DND-41 (cell line): ENCODE results near the gene DTNBP1.

Experiments used
- ATAC-seq: fragments of 200-7000 bp; cut with Tn5 transposase; 3 replicates; pipeline ENCODE4 v1.9.1; 2021; ENCODE audit warnings: low read depth; ENCODE audit not compliant: insufficient read depth
- DNase-seq: peaks from one replicate; pipeline ENCODE4 v3.0.0-alpha.2; 2020
- H2AFZ ChIP-seq: 2 replicates; pipeline ENCODE4 v1.6.0; 2012; ENCODE audit warnings: low read depth, low read length
- H3K27ac ChIP-seq: 2 replicates; pipeline ENCODE4 v1.5.1; 2012; ENCODE audit warnings: low read length, inconsistent platforms
- H3K27me3 ChIP-seq: fragments of 200-600 bp; sonication (generic); 2 replicates; pipeline ENCODE4 v1.6.0; 2012; ENCODE audit warnings: low read length, mild to moderate bottlenecking, inconsistent platforms; ENCODE audit not compliant: insufficient read depth, poor library complexity
- H3K36me3 ChIP-seq: 2 replicates; pipeline ENCODE4 v1.5.1; 2012; ENCODE audit warnings: low read length, inconsistent platforms; ENCODE audit not compliant: insufficient read depth
- H3K4me1 ChIP-seq: 2 replicates; pipeline ENCODE4 v1.5.1; 2012; ENCODE audit warnings: mild to moderate bottlenecking, low read length; ENCODE audit not compliant: insufficient read depth
- H3K4me2 ChIP-seq: 2 replicates; pipeline ENCODE4 v1.6.0; 2012; ENCODE audit warnings: mild to moderate bottlenecking, moderate library complexity, low read length, inconsistent platforms; ENCODE audit not compliant: insufficient read depth
- H3K4me3 ChIP-seq, 2 experiments: fragments of 200-600 bp in 1 of 2; shearing (Covaris generic) in 1 of 2; 2 replicates each; pipeline ENCODE4 v1.5.1; 2012 to 2016; ENCODE audit warnings: inconsistent platforms in 2 of 2, low read length in 2 of 2, mild to moderate bottlenecking in 2 of 2, low read depth in 1 of 2, moderate library complexity in 1 of 2
- H3K79me2 ChIP-seq: 2 replicates; pipeline ENCODE4 v1.6.0; 2012; ENCODE audit warnings: low read length, inconsistent platforms; ENCODE audit not compliant: insufficient read depth
- H3K9ac ChIP-seq: 2 replicates; pipeline ENCODE4 v1.6.0; 2012; ENCODE audit warnings: low read depth, mild to moderate bottlenecking, inconsistent platforms, low read length, moderate library complexity
- H3K9me3 ChIP-seq: 2 replicates; pipeline ENCODE4 v1.5.1; 2012; ENCODE audit warnings: low read length, moderate library complexity, mild to moderate bottlenecking, inconsistent platforms; ENCODE audit not compliant: insufficient read depth, severe bottlenecking
- H4K20me1 ChIP-seq: 2 replicates; pipeline ENCODE4 v1.6.0; 2012; ENCODE audit warnings: low read length; ENCODE audit not compliant: insufficient read depth
- CTCF ChIP-seq: IDR thresholded peaks from 2 replicates; pipeline ENCODE4 v1.5.1; 2012; ENCODE audit warnings: borderline replicate concordance, low read length, moderate library complexity, mild to moderate bottlenecking; ENCODE audit not compliant: poor library complexity, severe bottlenecking; ENCODE audit errors: extremely low read depth
- EZH2 ChIP-seq: IDR thresholded peaks from 3 replicates; pipeline ENCODE4 v1.6.1; 2012; ENCODE audit warnings: borderline replicate concordance, low read depth, mild to moderate bottlenecking, moderate library complexity, low read length, inconsistent platforms; ENCODE audit not compliant: severe bottlenecking

Gene DTNBP1

GRCh38 chr6:15483060-15483459, 179.8 kb downstream of the DTNBP1 start:
- no peak for DNase-seq
- Histone ChIP-seq H3K4me2 (no peak overlapping the region), H3K27me3 (no peaks in the 10 kb centered on the region), H3K79me2 (no peaks in the 10 kb centered on the region), H3K27ac (no peak overlapping the region), H4K20me1 (peaks cover 3% of the 10 kb centered on the region; the same call in 1 of the 2 replicates), H2AFZ (no peak overlapping the region), H3K4me3 (no peak overlapping the region), H3K36me3 (peaks cover 12% of the 10 kb centered on the region), H3K4me1 (no peaks in the 10 kb centered on the region), H3K9ac (no peak overlapping the region), H3K9me3 (no peaks in the 10 kb centered on the region)
- ATAC-seq: no peak
- TF ChIP-seq CTCF: no peak
- no peak for TF ChIP-seq EZH2

- H3K27me3 ChIP-seq: no peaks in the 10 kb centered on the region
- H3K4me1 ChIP-seq: no peaks in the 10 kb centered on the region
- no peak overlapping the region for H3K4me2 ChIP-seq
- H3K79me2 ChIP-seq: peaks cover 2% of the 10 kb centered on the region; the same call in 1 of the 2 replicates
- DNase-seq: no peak
- no peak overlapping the region for H3K4me3 ChIP-seq
- TF ChIP-seq CTCF: no peak
- TF ChIP-seq EZH2: no peak
- peaks cover 3% of the 10 kb centered on the region; the same call in 1 of the 2 replicates for H4K20me1 ChIP-seq
- no peaks in the 10 kb centered on the region for H3K9me3 ChIP-seq
- no peak overlapping the region for H2AFZ ChIP-seq
- ATAC-seq: no peak
- H3K27ac ChIP-seq: no peak overlapping the region
- no peaks in the 10 kb centered on the region for H3K36me3 ChIP-seq
- H3K9ac ChIP-seq: no peak overlapping the region
Measured at GRCh38 chr6:15481390-15482291, 181.2 kb downstream of the DTNBP1 start.

GRCh38 chr6:15480525-15480924, 182.3 kb downstream of the DTNBP1 start:
- Histone ChIP-seq H4K20me1 (peaks cover 3% of the 10 kb centered on the region; the same call in 1 of the 2 replicates), H3K4me1 (no peaks in the 10 kb centered on the region), H3K36me3 (peaks cover 7% of the 10 kb centered on the region), H3K79me2 (peaks cover 2% of the 10 kb centered on the region; the same call in 1 of the 2 replicates), H2AFZ (no peak overlapping the region), H3K4me3 (no peak overlapping the region), H3K4me2 (no peak overlapping the region), H3K27ac (no peak overlapping the region), H3K9ac (no peak overlapping the region), H3K9me3 (no peaks in the 10 kb centered on the region), H3K27me3 (no peaks in the 10 kb centered on the region)
- no peak for DNase-seq
- ATAC-seq: no peak
- no peak for TF ChIP-seq EZH2
- no peak for TF ChIP-seq CTCF
